Upper lobe of right lung (tissue), 1 donor: Measurements from ENCODE around the gene DNAH12. TPM values are rescaled to one million over a fixed set of nuclear protein-coding genes. Genes with fewer than 3 reads are reported as not detected.

Source experiments
- ATAC-seq: fragments of 200-7000 bp; cut with Tn5 transposase; one replicate; pipeline ENCODE4 v1.9.1; 2020; ENCODE audit warnings: mild to moderate bottlenecking, moderate library complexity
- DNase-seq: peaks from one replicate; pipeline ENCODE4 v3.0.0-alpha.2; 2020
- H3K27ac ChIP-seq: fragments of 200-600 bp; one replicate; pipeline ENCODE4 v1.8.0; 2022
- H3K27me3 ChIP-seq: fragments of 200-600 bp; one replicate; pipeline ENCODE4 v1.8.0; 2022; ENCODE audit warnings: mild to moderate bottlenecking
- H3K36me3 ChIP-seq: fragments of 200-600 bp; one replicate; pipeline ENCODE4 v1.8.0; 2022
- H3K4me1 ChIP-seq: fragments of 200-600 bp; one replicate; pipeline ENCODE4 v1.8.0; 2022
- H3K4me3 ChIP-seq: fragments of 200-600 bp; one replicate; pipeline ENCODE4 v1.8.0; 2022; ENCODE audit warnings: mild to moderate bottlenecking
- H3K9me3 ChIP-seq: fragments of 200-600 bp; one replicate; pipeline ENCODE4 v1.8.0; 2022
- intact Hi-C: fragments of 100-400 bp; cut with DNase I; formaldehyde crosslinking; loops from one replicate; pipeline ENCODE4 v1.11.0; 2022
- total RNA-seq: library from RNA; stranded (reverse); fragmentation: NEBNext Ultra II Directional; extraction: Animal tissue kit (Norgen Biotek cat#: 25700); gene quantifications from one replicate; pipeline ENCODE4 v1.2.1, GENCODE V29; 2021
- TF ChIP-seq, protein P1 (sequence below): fragments of 200-600 bp; IDR thresholded peaks from one replicate; pipeline ENCODE4 v1.8.0; 2022; ENCODE audit warnings: antibody characterized with exemption
- donor health status: DM: no; HTN: yes; CAD: no; lungs with severe emphysema.

Gene DNAH12
- total RNA-seq, 1 donor from 2014 or later, result 0.52 TPM

DNA sequence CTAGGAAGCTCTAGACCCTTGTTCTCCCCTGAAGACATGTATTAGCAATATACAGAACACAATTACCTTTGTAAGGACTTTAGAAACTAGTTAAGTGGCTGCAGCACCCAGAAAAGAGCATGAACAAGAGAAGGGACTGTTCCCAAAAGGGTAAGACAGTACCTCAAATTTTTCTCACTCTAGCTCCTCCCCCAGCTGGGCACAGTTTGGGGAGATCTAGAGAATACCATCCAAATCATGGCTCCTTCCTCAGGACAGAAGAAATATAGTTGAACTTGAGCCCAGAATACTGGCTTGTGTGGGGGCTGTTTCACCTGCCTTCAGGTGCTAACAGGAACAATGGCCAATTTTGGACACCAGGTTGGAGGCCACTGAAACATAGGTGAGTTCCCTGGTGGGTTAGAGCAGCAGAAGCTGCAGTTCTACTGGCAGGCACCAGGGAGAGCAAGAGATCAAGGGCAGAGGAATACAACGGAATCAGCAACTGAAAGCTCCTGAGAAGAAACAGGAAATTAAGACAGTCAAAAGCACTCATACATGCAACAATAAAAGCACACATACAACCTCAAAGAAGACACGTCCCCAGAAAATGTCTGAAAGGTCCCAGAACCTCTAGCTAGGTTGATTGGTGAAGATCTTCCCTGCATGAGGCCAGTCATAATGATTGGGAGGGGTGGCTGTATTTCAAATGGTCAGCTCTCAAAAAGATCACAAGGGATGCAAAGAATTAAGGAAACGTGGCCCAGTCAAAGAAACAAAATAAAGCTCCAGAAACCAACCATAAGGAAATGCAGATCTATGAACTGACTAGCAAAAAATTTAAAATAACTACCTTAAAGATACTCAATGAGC is 146.7 kb downstream of the DNAH12 start:
- DNase-seq, result no peak
- TF ChIP-seq, protein P1, sequence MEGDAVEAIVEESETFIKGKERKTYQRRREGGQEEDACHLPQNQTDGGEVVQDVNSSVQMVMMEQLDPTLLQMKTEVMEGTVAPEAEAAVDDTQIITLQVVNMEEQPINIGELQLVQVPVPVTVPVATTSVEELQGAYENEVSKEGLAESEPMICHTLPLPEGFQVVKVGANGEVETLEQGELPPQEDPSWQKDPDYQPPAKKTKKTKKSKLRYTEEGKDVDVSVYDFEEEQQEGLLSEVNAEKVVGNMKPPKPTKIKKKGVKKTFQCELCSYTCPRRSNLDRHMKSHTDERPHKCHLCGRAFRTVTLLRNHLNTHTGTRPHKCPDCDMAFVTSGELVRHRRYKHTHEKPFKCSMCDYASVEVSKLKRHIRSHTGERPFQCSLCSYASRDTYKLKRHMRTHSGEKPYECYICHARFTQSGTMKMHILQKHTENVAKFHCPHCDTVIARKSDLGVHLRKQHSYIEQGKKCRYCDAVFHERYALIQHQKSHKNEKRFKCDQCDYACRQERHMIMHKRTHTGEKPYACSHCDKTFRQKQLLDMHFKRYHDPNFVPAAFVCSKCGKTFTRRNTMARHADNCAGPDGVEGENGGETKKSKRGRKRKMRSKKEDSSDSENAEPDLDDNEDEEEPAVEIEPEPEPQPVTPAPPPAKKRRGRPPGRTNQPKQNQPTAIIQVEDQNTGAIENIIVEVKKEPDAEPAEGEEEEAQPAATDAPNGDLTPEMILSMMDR, result peak; percentile 87
- H3K36me3 ChIP-seq, result no peaks in the 10 kb centered on the region
- H3K9me3 ChIP-seq, result no peaks in the 10 kb centered on the region
- no peak overlapping the region for H3K4me3 ChIP-seq
- no peak overlapping the region for H3K27ac ChIP-seq
- H3K4me1 ChIP-seq, result no peaks in the 10 kb centered on the region
- ATAC-seq, result peak; percentile 97
- intact Hi-C loops, result no loop called here
- H3K27me3 ChIP-seq, result peaks cover 6% of the 10 kb centered on the region

DNA sequence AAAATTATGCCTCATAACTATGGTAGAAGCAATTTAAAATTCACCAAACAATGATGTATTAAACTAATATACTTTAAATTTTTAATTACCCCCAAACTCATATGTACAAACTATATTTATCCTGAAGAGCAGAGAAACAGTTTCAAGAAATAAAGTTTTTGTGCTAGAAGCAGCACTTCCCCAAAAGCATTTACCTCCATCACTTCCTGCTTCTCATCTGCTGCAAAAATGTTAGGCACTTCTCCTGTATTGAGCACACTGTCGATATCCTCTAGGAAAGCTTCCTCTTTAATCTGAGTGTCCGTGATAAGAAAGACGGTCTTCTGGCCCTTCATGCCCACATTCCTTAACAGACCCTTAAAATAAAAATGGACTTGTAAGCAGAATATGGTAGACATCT is 150.2 kb downstream of the DNAH12 start:
- ATAC-seq, result no peak
- Histone ChIP-seq H3K4me1 (no peaks in the 10 kb centered on the region), H3K4me3 (no peak overlapping the region), H3K27me3 (no peaks in the 10 kb centered on the region), H3K9me3 (no peaks in the 10 kb centered on the region), H3K36me3 (no peaks in the 10 kb centered on the region), H3K27ac (no peak overlapping the region)
- no peak for DNase-seq
- TF ChIP-seq, protein P1, result no peak
- intact Hi-C loops, result no loop called here

DNA sequence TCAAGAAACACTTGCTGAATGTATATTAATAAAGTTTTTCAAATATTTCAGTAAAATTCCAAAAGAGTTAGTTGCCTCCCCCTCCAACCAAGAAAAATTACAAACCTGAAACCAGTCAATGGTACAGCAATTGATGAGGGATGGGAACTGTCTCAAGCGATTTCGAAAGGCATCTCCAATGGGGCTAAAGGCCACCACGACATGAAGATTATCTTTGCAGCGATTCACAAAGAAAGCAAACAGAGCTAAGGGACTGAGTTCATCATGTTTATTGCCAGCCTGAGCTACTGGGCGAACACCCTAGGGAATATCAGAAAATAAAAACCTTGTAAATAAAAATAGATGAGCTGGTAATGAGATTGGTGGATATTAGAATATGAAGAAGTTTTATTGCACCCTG is 152.4 kb downstream of the DNAH12 start:
- H3K27me3 ChIP-seq, result no peaks in the 10 kb centered on the region
- no peak for DNase-seq
- H3K9me3 ChIP-seq, result no peaks in the 10 kb centered on the region
- no peak overlapping the region for H3K4me3 ChIP-seq
- no peak for ATAC-seq
- no peak overlapping the region for H3K27ac ChIP-seq
- no peaks in the 10 kb centered on the region for H3K4me1 ChIP-seq
- no peaks in the 10 kb centered on the region for H3K36me3 ChIP-seq
- intact Hi-C loops, result no loop called here
- TF ChIP-seq, protein P1, result no peak

DNA sequence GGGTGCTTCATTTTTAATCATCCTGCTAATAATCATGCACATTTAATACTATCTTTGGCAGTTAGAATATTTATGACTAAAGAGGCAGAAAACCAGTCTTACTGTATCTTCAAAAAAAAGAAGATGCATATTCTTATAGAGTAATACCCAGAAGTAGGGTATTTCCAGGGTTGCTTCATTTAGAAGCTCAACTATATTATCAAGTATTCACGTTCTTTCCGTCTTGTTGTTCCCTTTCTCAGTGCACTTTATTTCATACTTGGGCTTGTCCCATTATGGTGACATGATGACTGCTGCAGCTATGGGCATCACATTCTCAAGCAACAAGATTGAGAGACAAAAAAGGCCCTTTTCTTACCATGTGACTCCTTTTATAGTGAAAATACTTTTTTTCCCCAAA is 154.9 kb downstream of the DNAH12 start:
- H3K36me3 ChIP-seq, result no peaks in the 10 kb centered on the region
- no peak for DNase-seq
- no peak for ATAC-seq
- no peak overlapping the region for H3K27ac ChIP-seq
- H3K9me3 ChIP-seq, result no peaks in the 10 kb centered on the region
- intact Hi-C loops, result no loop called here
- H3K4me3 ChIP-seq, result no peak overlapping the region
- H3K4me1 ChIP-seq, result no peaks in the 10 kb centered on the region
- TF ChIP-seq, protein P1, result no peak
- no peaks in the 10 kb centered on the region for H3K27me3 ChIP-seq

DNA sequence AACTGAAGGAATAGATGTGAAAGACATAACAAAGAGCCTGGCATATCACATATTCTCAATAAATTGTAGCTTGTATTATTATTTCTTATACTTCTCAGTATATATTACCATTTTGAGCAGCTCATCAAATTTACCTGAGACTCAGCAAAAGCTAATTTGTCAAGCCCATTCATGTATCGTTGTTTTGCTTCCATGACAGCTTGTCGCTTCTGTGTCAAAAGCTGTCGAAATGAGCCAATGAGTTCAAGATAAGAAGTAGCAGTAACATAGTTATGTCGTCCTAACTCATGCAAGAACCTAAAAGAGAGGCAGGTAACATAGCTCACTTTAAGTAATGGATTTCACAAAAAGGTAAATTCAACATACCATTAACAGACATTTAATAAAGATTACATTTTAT is 157.8 kb downstream of the DNAH12 start:
- Histone ChIP-seq H3K9me3 (no peaks in the 10 kb centered on the region), H3K27me3 (no peaks in the 10 kb centered on the region), H3K4me3 (no peak overlapping the region), H3K4me1 (no peaks in the 10 kb centered on the region), H3K27ac (no peak overlapping the region), H3K36me3 (no peaks in the 10 kb centered on the region)
- intact Hi-C loops, result no loop called here
- no peak for DNase-seq
- no peak for ATAC-seq
- TF ChIP-seq, protein P1, result no peak
